Urothelium cell line (cell line): ENCODE measurements around the gene CTNND2.

Experiments used
- DNase-seq: peaks from one replicate; pipeline ENCODE4 v3.0.0; 2011; ENCODE audit warnings: low spot score, mixed read lengths
- FAIRE-seq: peaks from 2 replicates; lab custom pipeline; 2011; peaks lifted over from hg19 to GRCh38; lab: Jason Lieb, UNC

The CTNND2 gene

GRCh38 chr5:11904265-11904906 is at the start of gene CTNND2:
Gene CTNND2 (minus strand): TSS chr5:11904446. CDS start chr5:11903853, 593 bp downstream.
- FAIRE-seq (peak; percentile 93), DNase-seq (peak; percentile 74)

GRCh38 chr5:11946317-11946716 is 42.1 kb upstream of the CTNND2 start:
- no peak for FAIRE-seq

GRCh38 chr5:11941566-11941965 is 37.3 kb upstream of the CTNND2 start:
- FAIRE-seq (no peak), DNase-seq (no peak)

More at GRCh38 chr5:11946317-11946716, 42.1 kb upstream of the CTNND2 start:
- no peak for DNase-seq

GRCh38 chr5:11931638-11932037 is 27.4 kb upstream of the CTNND2 start:
- DNase-seq (no peak), FAIRE-seq (no peak)

GRCh38 chr5:11928909-11929308 is 24.7 kb upstream of the CTNND2 start:
- no peak for FAIRE-seq
- no peak for DNase-seq

- no peak for DNase-seq
- no peak for FAIRE-seq
Observed at GRCh38 chr5:11925701-11926100, 21.5 kb upstream of the CTNND2 start.

GRCh38 chr5:11922394-11922793 is 18.1 kb upstream of the CTNND2 start:
- FAIRE-seq (no peak), DNase-seq (no peak)

- FAIRE-seq (no peak), DNase-seq (no peak)
Observed at GRCh38 chr5:11918463-11919045, 14.3 kb upstream of the CTNND2 start.

- DNase-seq (peak; percentile 11), FAIRE-seq (no peak)
Observed at GRCh38 chr5:11909471-11909870, 5.2 kb upstream of the CTNND2 start.

- no peak for DNase-seq
- FAIRE-seq: no peak
Observed at GRCh38 chr5:11906497-11906896, 2.3 kb upstream of the CTNND2 start.

GRCh38 chr5:11905206-11905605 is 960 bp upstream of the CTNND2 start:
- no peak for FAIRE-seq
- no peak for DNase-seq

GRCh38 chr5:11903614-11904264 is 507 bp downstream of the CTNND2 start:
- no peak for FAIRE-seq
- peak; percentile 83 for DNase-seq

- DNase-seq (no peak), FAIRE-seq (no peak)
Observed at GRCh38 chr5:11903121-11903613, 1.1 kb downstream of the CTNND2 start.

GRCh38 chr5:11902201-11902619 is 2.0 kb downstream of the CTNND2 start:
- no peak for FAIRE-seq
- DNase-seq: no peak

- DNase-seq (no peak), FAIRE-seq (no peak)
Observed at GRCh38 chr5:11898787-11899186, 5.5 kb downstream of the CTNND2 start.

- no peak for DNase-seq
- no peak for FAIRE-seq
Observed at GRCh38 chr5:11897781-11898180, 6.5 kb downstream of the CTNND2 start.

GRCh38 chr5:11894992-11895391 is 9.3 kb downstream of the CTNND2 start:
- FAIRE-seq: no peak
- DNase-seq: no peak

GRCh38 chr5:11892832-11893231 is 11.4 kb downstream of the CTNND2 start:
- FAIRE-seq: no peak
- no peak for DNase-seq

- DNase-seq: no peak
- FAIRE-seq: no peak
Observed at GRCh38 chr5:11890777-11891176, 13.5 kb downstream of the CTNND2 start.

GRCh38 chr5:11888221-11888620 is 16.0 kb downstream of the CTNND2 start:
- FAIRE-seq: no peak
- no peak for DNase-seq

- DNase-seq (no peak), FAIRE-seq (no peak)
Observed at GRCh38 chr5:11878814-11879213, 25.4 kb downstream of the CTNND2 start.

- FAIRE-seq (no peak), DNase-seq (no peak)
Observed at GRCh38 chr5:11873587-11873986, 30.7 kb downstream of the CTNND2 start.
